HS-5 (cell line): ENCODE results near the gene PPP2R3B.
"Not testable (repeated sequence)": the region's sequence is repeated elsewhere in the genome, so short reads cannot be mapped to it uniquely, and the experiment has no call there.

Source experiments
- DNase-seq: peaks from one replicate; pipeline ENCODE4 v3.0.0-alpha.2; 2012; ENCODE audit warnings: low read depth

PPP2R3B gene, protein sequence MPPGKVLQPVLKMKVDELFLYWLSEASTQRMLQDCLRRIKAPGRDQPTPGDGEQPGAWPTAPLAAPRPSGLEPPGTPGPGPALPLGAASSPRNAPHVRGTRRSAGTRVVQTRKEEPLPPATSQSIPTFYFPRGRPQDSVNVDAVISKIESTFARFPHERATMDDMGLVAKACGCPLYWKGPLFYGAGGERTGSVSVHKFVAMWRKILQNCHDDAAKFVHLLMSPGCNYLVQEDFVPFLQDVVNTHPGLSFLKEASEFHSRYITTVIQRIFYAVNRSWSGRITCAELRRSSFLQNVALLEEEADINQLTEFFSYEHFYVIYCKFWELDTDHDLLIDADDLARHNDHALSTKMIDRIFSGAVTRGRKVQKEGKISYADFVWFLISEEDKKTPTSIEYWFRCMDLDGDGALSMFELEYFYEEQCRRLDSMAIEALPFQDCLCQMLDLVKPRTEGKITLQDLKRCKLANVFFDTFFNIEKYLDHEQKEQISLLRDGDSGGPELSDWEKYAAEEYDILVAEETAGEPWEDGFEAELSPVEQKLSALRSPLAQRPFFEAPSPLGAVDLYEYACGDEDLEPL

GRCh38 chrX:386768-387575, at the start of gene PPP2R3B:
Gene PPP2R3B (minus strand): TSS chrX:386907. CDS start chrX:386691, 216 bp downstream.
- peak; percentile 91 for DNase-seq

DNA sequence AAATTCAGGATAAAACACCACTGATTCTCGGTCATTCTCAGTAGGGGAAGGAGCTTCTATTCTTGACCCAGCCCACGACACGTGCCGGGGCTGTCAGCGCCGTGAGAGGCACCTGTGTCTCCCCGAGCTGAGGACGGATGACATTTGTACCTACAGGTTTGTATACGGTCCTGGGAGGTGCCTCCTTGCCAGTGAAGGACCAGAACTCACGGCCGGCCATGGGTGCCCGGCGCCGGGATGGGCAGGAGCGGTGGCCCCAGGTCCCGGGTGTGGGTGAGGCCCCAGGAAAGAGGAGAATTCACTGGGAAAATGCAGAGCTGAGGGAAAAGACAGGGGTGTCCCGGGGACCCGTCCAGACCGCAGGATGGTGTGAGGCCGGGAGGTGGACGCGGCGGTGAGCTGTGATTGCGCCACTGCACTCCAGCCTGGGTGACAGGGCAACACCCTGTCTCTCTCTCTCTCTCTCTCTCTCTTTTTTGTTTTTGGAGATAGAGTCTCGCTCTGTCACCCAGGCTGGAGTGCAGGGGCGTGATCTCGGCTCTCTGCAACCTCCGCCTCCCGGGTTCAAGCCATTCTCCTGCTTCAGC, 48.9 kb upstream of the PPP2R3B start:
- no peak for DNase-seq

GRCh38 chrX:434946-435345, 48.2 kb upstream of the PPP2R3B start:
- DNase-seq: no peak

GRCh38 chrX:433771-434170, 47.1 kb upstream of the PPP2R3B start:
- no peak for DNase-seq

DNA sequence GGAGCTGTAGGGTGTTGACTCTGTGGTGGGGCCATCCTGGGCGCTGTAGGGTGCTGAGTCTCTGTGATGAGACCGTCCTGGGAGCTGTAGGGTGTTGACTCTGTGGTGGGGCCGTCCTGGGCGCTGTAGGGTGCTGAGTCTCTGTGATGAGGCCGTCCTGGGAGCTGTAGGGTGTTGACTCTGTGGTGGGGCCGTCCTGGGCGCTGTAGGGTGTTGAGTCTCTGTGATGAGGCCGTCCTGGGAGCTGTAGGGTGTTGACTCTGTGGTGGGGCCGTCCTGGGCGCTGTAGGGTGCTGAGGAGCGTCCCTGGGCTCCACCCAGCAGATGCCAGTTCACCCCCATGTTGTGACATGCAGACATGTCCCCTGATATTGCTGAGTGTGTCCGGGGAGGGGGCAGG, 46.0 kb upstream of the PPP2R3B start:
- DNase-seq: not testable (repeated sequence)

GRCh38 chrX:431492-432111, 44.9 kb upstream of the PPP2R3B start:
- no peak for DNase-seq

GRCh38 chrX:431056-431455, 44.3 kb upstream of the PPP2R3B start:
- no peak for DNase-seq

- DNase-seq: no peak
These were observed 42.6 kb upstream of the PPP2R3B start for GRCh38 chrX:429266-429825.

GRCh38 chrX:427812-428725, 41.4 kb upstream of the PPP2R3B start:
- no peak for DNase-seq

- no peak for DNase-seq
These were observed 40.2 kb upstream of the PPP2R3B start for GRCh38 chrX:426881-427280.

DNA sequence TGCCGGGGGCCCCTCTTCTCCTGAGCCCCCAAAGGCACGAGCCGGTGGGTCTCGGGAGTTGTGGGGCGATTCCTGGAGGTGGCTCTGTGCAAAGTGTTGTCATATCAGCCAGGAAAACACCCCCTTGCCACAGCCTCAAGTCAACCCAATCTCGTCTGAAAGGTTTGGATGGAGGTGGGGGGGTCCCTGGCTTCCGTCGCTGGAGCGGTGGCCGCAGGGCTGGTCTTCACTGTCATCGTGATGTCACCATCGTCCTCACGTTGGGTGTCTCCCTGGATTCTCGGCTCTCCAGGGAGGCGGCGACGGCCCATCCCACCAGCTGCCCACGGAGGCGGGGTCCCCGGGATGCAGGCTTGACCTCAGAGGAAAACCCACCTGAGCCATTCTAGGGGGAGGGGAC, 38.3 kb upstream of the PPP2R3B start:
- no peak for DNase-seq

DNA sequence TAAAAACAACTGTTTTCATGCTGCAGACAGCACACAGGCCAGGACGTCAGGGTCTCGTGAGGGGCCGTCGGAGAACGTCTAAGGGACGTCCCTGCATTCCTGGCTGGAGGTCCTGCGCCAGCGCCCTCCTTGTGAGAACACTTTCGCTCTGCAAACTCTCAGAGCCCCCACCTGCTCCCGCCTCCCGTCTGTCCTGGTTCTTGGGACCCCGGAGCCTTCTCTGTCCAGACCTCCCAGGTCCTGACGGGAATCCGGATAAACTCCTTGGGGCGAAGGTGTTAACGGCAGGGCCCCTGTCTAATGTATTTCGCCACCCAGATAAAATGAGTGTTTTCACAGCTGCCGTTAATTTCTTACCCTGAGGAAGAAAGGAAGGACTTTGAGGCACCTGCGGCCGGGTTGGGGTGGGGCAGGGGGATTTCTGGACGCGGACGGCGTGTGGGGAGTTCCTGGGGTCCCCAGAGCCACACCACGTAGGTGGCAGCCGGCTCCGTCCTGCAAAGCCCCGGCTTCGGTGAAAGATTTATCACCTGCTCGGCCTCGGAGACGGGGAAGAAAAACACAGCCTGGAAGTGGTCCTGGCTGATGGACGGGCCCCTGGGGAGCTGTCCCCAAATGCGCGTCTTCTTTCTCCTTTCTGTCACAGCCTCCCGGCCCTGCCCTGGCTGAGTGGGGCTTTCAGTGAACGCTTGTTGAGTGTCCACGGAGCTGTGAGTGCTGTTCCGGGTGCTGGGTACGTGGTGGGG, 35.1 kb upstream of the PPP2R3B start:
- no peak for DNase-seq

- no peak for DNase-seq
These were observed 34.0 kb upstream of the PPP2R3B start for GRCh38 chrX:420496-421223.

DNA sequence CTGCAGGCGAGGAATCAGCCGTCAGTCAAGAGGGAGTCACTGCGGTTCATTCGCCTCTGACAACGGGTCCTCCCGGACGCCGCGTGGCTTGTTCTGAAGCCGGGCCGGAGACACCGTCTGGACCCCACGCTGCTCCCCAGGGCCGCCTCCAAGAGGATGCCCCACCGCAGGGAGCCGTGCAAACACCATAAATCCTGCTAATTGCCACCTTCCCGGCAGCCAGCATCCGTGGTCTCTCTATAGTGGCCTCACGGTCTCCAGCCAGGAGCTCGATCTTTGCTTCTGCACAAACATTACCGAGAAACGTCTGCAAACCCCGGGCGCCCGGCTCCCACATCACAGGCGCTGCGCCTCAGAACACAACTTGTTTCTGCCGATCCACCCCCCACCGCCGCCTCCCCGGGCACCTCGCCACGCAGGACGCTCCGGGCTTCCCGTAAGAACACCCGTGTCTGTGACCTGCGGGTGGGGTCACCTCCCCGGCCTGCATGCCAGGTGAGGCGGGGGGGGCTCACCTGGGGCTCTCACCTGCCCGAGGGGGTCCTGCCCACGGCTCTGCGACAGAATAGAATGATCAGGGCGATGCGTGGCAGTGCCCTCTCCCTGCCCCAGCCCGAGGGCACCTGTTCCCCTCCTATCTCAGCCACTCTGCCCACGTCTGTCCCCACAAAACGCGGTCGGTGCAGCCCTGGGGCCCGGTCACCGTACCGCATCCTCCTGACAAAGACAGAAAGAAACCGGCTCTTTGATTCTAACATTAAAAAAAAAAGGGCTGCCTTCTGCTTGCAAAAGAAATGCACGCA, 32.4 kb upstream of the PPP2R3B start:
- DNase-seq: no peak

DNA sequence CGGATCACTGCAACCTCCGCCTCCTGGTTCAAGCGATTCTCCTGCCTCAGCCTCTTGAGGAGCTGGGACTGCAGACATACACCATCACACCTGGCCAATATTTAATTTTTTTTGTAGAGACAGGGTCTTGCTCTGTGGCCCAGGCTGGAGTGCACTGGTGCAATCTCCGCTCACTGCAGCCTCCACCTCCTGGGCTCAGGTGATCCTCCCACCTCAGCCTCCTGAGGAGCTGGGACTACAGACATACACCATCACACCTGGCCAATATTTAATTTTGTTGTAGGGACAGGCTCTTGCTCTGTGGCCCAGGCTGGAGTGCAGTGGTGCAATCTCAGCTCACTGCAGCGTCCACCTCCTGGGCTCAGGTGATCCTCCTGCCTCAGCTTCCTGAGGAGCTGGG, 28.8 kb upstream of the PPP2R3B start:
- DNase-seq: not testable (repeated sequence)

DNA sequence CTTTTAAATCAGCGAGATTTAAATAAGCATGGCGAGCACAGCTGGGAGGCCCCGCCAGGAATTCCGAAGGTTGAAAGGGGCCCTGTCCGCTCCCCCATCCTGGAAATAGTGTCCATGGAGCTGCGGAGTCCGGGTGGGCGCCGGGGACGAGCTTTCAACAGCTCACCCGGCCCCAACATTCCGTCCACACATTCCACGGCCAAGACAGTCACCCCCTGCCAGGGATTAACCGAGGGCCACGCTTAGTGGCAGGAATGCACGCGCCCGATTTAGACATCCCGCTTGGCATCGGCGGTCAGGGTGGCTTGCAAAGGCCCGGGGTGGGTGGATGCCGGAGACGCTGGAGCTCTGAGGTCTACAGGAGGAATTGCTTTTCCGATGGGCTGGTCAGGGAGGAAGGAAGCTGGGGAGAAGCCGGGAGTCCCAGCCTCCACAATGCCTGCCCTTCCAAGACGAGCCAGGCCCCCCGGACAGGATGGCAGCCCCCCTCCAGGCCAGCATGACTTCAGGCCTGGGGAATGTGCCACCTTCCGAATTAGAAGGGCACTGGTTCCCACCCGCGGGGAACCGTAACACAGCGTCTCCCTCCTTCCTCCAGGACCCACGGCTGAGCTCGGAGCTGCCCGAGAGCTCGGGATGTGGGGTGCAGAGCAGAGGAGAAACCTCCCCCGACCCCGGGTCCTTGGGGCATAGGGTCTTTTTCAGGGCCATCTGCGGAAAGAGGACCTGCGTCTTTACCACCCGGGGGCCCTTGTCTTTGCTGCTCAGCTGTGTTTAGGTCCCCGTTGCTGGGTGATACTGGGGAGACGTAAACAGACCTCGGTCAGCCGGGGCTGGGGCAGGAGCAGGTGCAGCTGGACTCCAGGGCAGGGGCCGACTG, 26.9 kb upstream of the PPP2R3B start:
- DNase-seq: no peak

- no peak for DNase-seq
These were observed 23.6 kb upstream of the PPP2R3B start for GRCh38 chrX:410296-410695.
